HT-29 (cell line): ENCODE measurements around the gene NEU1. TPM values are rescaled to one million over a fixed set of nuclear protein-coding genes. Genes with fewer than 3 reads are reported as not detected.
"Not testable (repeated sequence)": the region's sequence is repeated elsewhere in the genome, so short reads cannot be mapped to it uniquely, and the experiment has no call there.

Experiments used
- DNase-seq: peaks from one replicate; pipeline ENCODE4 v3.0.0-alpha.2; 2015; ENCODE audit warnings: low spot score
- total RNA-seq: library from RNA; depleted of rRNA; stranded (reverse); fragments of >200 nt; shearing (Covaris generic); gene quantifications from 2 replicates; pipeline ENCODE4 v1.2.3, GENCODE V29; 2014

NEU1 gene
- total RNA-seq, 1 experiment from 2014 or later = 82.3 TPM

GRCh38 chr6:31874084-31874670, 11.6 kb upstream of the NEU1 start:
- DNase-seq = no peak

GRCh38 chr6:31871046-31871659, 8.5 kb upstream of the NEU1 start:
- DNase-seq = no peak

DNA sequence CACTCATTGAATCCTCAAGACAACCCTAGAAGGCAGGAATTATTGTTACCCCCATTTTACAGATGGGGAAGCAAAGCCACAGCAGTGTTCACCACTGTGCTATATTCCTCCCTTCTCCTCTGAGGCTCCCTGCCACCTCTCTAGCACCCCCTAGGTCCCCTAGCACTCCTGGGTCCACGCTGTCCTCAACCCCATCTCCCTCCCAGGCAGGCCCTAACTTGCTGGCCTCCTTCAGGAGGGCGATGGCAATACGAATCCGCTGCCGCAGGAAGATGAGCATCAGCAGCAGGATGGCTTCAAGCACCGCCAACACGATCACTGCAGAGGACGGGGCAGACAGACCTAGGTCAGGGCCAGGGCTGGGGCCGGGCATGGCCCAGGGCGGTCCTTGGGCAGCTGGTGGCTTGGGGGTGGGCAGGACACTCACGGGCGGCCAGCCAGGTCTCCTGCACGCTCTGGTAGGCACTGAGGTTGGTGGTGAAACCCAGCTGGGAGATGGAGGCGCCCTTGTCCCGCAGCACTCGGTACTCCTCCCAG, 7.8 kb upstream of the NEU1 start:
- no peak for DNase-seq

DNA sequence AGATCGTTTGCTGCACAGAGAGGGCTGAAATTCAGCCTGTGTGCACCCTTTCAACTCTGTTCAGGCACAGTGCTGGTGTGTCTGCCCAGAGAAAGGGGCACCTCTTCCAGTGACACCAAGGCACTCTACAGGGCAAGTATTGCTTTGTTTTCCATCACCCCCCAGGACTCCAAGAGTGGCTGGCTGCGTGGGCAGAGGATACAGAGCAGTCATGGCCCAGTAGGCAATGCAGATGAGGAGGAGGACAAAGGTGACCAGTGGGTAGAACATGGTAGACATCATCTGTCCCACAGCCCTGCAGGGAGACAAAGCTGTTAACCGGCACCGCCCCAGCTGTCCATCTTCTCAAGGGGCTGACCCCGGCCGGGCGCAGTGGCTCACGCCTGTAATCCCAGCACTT, 6.7 kb upstream of the NEU1 start:
- no peak for DNase-seq

- not testable (repeated sequence) for DNase-seq
Measured at GRCh38 chr6:31868658-31868971, 6.0 kb upstream of the NEU1 start.

- DNase-seq = no peak
Measured at GRCh38 chr6:31865205-31866118, 2.8 kb upstream of the NEU1 start.

DNA sequence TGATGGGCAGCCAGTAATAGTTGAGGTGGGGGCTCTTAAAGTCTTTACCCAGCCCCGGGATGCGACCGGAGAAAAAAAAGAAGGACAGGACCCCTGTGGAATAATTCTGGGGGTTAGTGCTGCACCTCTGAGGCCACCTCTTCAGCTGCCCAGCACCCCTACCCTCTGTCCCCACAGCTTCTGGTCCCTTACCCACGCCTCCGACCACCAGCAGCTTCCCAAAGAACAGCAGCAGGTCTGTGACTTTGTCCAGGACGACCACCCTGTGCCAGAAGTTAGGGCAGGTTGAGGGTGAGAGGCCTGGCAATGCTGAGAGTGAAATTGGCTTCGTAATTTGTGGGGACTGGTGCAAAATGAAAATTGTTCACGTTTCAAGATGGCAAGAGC, 2.2 kb upstream of the NEU1 start:
- no peak for DNase-seq

DNA sequence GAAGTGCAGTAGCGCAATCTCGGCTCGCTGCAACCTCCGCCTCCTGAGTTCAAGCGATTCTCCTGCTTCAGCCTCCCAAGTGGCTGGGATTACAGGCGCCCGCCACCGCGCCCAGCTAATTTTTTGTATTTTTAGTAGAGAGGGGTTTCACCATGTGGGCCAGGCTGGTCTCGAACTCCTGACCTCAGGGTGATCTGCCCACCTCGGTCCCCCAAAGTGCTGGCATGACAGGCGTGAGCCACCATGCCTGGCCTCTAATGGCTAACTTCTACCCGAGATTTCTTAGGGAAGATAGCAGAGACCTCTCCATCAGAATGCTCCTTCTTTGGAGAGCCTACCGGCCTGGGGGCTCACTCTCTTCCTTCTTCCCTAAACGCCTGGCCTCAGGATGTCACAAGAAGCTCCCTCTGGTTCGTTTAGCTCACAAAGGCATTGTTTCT, 1.5 kb upstream of the NEU1 start:
- not testable (repeated sequence) for DNase-seq

DNA sequence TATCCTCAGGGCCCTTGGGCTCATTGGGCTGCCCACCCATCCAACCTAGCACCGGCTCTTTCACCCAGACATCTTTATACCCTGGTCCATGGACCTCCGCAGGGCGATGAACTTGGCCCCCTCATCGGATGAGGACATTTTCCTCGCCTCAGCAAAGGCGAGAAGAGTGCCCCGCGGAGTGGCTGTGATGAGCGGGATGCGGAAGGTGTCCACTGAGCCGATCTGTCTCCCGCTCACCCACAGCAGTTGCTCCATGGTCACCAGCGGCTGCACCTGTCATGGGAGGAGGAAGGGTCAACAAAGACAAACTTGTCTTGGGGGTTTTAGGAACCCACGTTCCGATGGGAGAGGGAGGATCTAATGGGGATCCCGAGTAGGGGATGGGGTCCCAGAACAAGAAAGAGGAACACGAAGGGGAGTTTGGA, 690 bp downstream of the NEU1 start:
- DNase-seq = no peak

DNA sequence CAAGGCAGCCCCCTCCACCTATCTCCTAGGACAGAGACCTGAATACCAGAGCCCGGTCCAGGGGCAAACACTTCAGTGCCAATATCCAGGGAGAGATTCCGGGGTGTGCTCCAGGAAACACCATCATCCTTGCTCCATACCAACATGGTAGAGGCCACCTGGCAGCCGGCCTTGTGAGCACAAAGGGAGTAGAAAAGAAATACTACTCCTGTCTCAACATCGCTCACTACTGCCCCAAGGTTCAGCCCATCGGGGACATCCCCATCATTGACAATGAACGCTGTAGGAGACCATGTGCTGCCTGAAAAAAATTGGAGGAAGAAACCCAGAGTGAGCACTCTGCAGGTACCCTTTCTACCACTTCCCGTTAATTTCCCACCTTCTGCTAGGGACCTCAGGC, 1.5 kb downstream of the NEU1 start:
- DNase-seq = no peak

GRCh38 chr6:31860349-31860748, 2.3 kb downstream of the NEU1 start:
- no peak for DNase-seq

GRCh38 chr6:31859923-31860322, 2.7 kb downstream of the NEU1 start:
- DNase-seq = no peak

- DNase-seq = no peak
Measured at GRCh38 chr6:31858707-31859106, 3.9 kb downstream of the NEU1 start.

GRCh38 chr6:31857774-31858173, 4.8 kb downstream of the NEU1 start:
- not testable (repeated sequence) for DNase-seq

GRCh38 chr6:31851980-31852718, 10.5 kb downstream of the NEU1 start:
- not testable (repeated sequence) for DNase-seq

GRCh38 chr6:31851485-31851832, 11.2 kb downstream of the NEU1 start:
- no peak for DNase-seq

- no peak for DNase-seq
Measured at GRCh38 chr6:31850765-31851484, 11.7 kb downstream of the NEU1 start.

GRCh38 chr6:31847276-31847978, 15.2 kb downstream of the NEU1 start:
- DNase-seq = no peak

DNA sequence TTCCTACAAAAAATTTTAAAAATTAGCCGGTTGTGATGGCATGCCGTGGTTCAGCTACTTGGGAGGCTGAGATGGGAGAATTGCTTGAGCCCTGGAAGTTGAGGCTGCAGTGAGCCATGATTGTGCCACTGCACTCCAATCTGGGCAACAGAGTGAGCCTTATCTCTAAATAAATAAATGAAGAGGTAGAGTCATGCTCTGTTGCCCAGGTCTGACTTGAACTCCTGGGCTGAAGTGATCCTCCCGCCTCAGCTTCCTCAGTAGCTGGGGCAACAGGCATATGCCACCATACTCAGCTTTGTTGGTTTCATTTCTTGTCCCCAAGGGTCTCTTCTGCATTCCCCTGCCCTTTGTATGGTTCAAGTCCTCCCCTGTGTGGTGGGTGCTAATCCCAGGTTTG, 18.1 kb downstream of the NEU1 start:
- no peak for DNase-seq

GRCh38 chr6:31842053-31842452, 20.6 kb downstream of the NEU1 start:
- no peak for DNase-seq

DNA sequence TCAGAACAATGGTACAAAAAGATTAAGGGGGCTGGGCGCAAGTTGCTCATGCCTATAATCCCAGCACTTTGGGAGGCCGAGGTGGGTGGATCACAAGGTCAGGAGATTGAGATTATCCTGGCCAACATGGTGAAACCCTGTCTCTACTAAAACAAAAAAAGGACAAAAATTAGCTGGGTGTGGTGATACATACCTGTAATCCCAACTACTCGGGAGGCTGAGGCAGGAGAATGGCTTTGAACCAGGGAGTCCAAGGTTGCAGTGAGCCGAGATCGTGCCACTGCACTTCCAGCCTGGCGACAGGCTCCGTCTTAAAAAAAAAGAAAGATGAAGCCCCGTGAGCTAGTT, 22.9 kb downstream of the NEU1 start:
- DNase-seq = not testable (repeated sequence)
